ENCODE results near the gene TCP11. TPM values are rescaled to one million over a fixed set of nuclear protein-coding genes. Genes with fewer than 3 reads are reported as not detected.

TCP11 gene
- total RNA-seq, 2 experiments from 2014 or later = not detected

DNA sequence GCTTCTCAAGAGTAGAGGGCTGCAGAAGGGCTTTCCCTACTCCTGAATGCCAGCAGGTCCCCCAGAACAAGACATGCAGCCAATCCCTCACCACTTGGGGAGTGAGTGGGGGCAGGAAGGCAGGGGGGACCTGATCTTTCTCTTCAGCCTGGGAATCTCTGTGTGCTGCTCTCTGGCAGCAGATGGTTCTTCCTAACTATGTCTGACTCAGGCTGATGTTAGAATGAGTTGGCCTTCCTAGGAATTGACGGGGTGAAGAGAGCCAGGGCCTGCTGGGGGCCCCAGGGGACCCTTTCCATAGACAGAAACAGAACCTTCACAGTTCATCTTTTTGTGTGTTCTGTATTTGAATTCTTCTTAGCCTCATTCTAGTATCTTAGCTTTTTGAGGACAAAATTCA lies 29.0 kb upstream of the TCP11 start:
- intact Hi-C loops (cut with DNase I, micrococcal nuclease) = no loop called here
- Mint-ChIP-seq H3K4me3 (no peak overlapping the region), H3K27me3 (peaks cover 6% of the 10 kb centered on the region), H3K27ac (no peak overlapping the region), H3K36me3 (ENCODE audit: low read depth) (no peaks in the 10 kb centered on the region), H3K4me1 (peaks cover 8% of the 10 kb centered on the region), H3K9me3 (ENCODE audit: low read depth) (no peaks in the 10 kb centered on the region)
- ChIA-PET POLR2A (no interaction called here), CTCF (interaction anchor here (1.2 kb wide), 1 partner anchor 9 kb away, joined by 3 read pairs; no protein-coding TSS in a partner anchor)
- no peak for ATAC-seq
- DNase-seq = no peak

DNA sequence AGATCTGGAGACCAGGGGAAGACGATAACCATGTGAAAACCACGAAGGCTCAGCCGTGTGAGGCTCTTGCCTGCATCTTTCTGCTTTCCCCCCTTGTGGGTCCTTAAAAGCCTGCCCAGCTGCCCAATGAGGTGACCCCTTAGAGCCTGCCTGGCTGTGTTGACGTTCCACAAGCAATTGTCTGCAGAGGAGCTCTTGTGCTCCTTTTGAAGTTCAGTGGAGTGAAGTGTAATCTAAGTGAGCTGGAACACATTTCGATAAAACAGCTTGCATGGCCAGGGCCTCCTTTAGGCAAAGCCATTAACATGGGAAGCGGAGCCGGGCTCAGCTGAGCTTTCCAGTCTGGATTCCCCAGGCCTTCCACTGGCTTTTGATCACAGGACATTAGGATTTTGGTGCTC lies 27.3 kb upstream of the TCP11 start:
- intact Hi-C loops (cut with DNase I, micrococcal nuclease) = no loop called here
- no peaks in the 10 kb centered on the region for H3K36me3 Mint-ChIP-seq (ENCODE audit: low read depth)
- H3K4me1 Mint-ChIP-seq = peaks cover 6% of the 10 kb centered on the region
- peaks cover 12% of the 10 kb centered on the region for H3K27me3 Mint-ChIP-seq
- DNase-seq (no peak), ATAC-seq (no peak)
- POLR2A ChIA-PET = no interaction called here
- CTCF ChIA-PET = interaction anchor here (0.7 to 1.1 kb wide), 2 partner anchors 37 to 150 kb away, joined by 4 read pairs; no protein-coding TSS in a partner anchor
- H3K27ac Mint-ChIP-seq = no peak overlapping the region
- no peaks in the 10 kb centered on the region for H3K9me3 Mint-ChIP-seq (ENCODE audit: low read depth)
- no peak overlapping the region for H3K4me3 Mint-ChIP-seq

DNA sequence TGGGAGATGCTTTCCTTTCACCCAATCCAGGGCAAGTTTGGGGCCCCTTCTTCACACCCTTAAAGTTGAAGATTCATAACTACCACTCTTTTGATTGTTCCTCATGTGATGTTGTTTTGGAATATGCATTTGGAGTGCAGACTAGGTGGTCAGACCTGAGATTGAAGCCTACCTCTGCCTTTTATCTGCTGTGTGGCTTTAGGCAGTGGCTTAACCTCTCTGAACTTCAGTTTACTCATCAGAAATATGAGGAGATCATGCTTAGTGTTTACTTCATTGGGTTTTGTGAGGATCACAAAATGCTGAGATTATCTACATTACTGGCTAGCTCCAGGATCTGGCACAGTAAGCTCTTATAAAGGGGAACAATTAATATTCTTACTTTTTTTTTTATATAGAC lies 26.4 kb upstream of the TCP11 start:
- H3K4me3 Mint-ChIP-seq = no peak overlapping the region
- intact Hi-C loops (cut with DNase I, micrococcal nuclease) = no loop called here
- CTCF ChIA-PET = no interaction called here
- H3K27me3 Mint-ChIP-seq = peaks cover 16% of the 10 kb centered on the region
- peaks cover 3% of the 10 kb centered on the region for H3K4me1 Mint-ChIP-seq
- no peaks in the 10 kb centered on the region for H3K36me3 Mint-ChIP-seq (ENCODE audit: low read depth)
- POLR2A ChIA-PET = interaction anchor here (0.5 kb wide), 1 partner anchor 359 kb away, joined by 5 read pairs; no protein-coding TSS in a partner anchor
- DNase-seq (no peak), ATAC-seq (no peak)
- no peaks in the 10 kb centered on the region for H3K9me3 Mint-ChIP-seq (ENCODE audit: low read depth)
- no peak overlapping the region for H3K27ac Mint-ChIP-seq

DNA sequence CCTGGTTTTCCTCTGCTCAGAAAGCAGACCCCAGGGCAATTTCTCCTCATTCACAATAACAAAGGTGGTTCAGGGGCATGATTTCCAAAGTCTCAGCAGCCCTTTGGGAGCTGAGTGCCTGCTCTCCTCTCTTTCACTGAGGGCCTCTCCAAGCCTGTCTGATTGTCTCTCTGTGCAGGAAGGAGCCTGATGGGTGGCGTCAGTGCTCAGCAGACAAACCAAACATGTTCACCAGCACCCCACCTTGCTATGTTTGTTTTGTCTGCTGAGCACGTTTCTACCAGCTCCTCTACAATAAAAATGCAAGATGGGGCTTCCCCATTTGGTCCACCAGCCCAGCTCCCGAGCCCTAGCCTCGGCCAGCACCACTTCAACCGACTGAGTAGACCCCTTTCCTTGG lies 25.4 kb upstream of the TCP11 start:
- no peaks in the 10 kb centered on the region for H3K36me3 Mint-ChIP-seq (ENCODE audit: low read depth)

DNA sequence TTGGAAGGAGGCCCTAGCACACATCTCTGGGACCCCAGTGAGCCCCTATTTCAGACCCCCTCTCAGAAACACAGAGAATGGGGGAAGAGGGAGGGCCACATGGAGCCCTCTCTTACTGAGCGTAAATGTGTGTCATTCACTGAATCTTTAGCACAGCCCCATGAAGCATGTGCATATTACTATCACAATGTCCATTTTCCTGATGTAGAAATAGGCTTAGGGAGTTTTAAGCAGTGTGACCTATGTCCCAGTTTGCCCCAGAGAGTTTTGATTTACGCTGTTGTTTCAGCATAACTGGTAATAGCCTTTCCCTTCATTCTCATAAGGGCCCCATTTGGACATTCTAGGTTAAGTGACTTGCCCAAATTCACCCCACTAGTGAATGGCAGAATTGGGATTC lies 25.0 kb upstream of the TCP11 start:
- no peak for ATAC-seq
- Mint-ChIP-seq H3K36me3 (ENCODE audit: low read depth) (no peaks in the 10 kb centered on the region), H3K27me3 (peaks cover 18% of the 10 kb centered on the region), H3K9me3 (ENCODE audit: low read depth) (no peaks in the 10 kb centered on the region), H3K4me3 (no peak overlapping the region), H3K27ac (no peak overlapping the region), H3K4me1 (peaks cover 3% of the 10 kb centered on the region)
- no peak for DNase-seq
- ChIA-PET CTCF (interaction anchor here (0.9 kb wide), 1 partner anchor 44 kb away, joined by 3 read pairs; no protein-coding TSS in a partner anchor), POLR2A (no interaction called here)
- intact Hi-C loops (cut with DNase I, micrococcal nuclease) = no loop called here

More for the DNA sequence above, 25.4 kb upstream of the TCP11 start:
- ATAC-seq (no peak), DNase-seq (no peak)
- peaks cover 3% of the 10 kb centered on the region for H3K4me1 Mint-ChIP-seq
- H3K27ac Mint-ChIP-seq = no peak overlapping the region
- H3K9me3 Mint-ChIP-seq (ENCODE audit: low read depth) = no peaks in the 10 kb centered on the region
- no peak overlapping the region for H3K4me3 Mint-ChIP-seq
- peaks cover 16% of the 10 kb centered on the region for H3K27me3 Mint-ChIP-seq
- ChIA-PET CTCF (interaction anchor here (0.9 kb wide), 1 partner anchor 45 kb away, joined by 3 read pairs; no protein-coding TSS in a partner anchor), POLR2A (no interaction called here)
- intact Hi-C loops (cut with DNase I, micrococcal nuclease) = no loop called here

DNA sequence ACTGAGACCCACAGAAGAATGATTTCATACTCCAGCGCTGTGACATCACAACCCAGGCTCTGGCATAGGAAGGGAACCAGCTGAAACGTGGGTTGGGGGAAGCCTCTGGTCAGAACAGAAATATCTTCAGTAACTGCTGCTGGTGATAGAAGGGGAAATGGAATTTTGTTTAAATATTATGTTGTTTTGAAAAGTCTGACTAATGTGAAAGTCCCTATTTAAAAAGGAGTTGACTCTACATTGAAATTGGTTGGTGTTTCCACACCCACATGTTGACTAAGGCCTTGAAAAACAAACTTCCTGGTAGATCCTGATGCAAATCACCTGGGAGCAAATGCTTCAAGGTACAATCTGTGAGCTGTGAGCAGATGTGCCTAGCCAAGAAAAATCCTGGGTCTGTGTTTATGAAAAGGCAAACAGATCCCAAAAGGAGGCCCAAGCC lies 24.5 kb upstream of the TCP11 start:
- ATAC-seq (no peak), DNase-seq (no peak)
- intact Hi-C loops (cut with DNase I, micrococcal nuclease) = no loop called here
- POLR2A ChIA-PET = no interaction called here
- Mint-ChIP-seq H3K4me1 (peaks cover 2% of the 10 kb centered on the region), H3K9me3 (ENCODE audit: low read depth) (no peaks in the 10 kb centered on the region), H3K4me3 (no peak overlapping the region), H3K27me3 (peaks cover 18% of the 10 kb centered on the region), H3K27ac (no peak overlapping the region), H3K36me3 (ENCODE audit: low read depth) (no peaks in the 10 kb centered on the region)
- CTCF ChIA-PET = interaction anchor here (0.9 to 1.5 kb wide), 3 partner anchors 33 to 44 kb away, joined by 3 to 4 read pairs (median 3); no protein-coding TSS in a partner anchor

DNA sequence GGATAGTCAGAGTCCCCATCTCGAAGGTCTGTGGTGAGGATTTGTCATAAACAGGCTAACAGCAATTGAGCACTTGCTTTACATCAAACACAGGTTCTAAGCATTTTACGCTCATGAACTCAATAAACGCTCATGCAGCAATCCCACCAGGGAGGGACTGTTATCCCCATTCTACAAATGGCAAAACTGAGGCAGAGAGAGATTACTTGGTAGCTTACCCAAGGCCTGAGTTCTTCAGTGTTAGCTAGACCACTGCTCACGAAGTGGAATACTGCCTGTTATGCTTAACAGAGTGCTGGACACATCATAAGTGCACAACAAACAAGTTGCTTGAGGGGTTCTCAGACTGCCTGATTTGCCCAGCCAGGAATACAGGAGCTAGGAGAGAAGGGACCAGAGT lies 23.7 kb upstream of the TCP11 start:
- no peak overlapping the region for H3K4me3 Mint-ChIP-seq
- H3K27ac Mint-ChIP-seq = no peak overlapping the region
- DNase-seq (no peak), ATAC-seq (no peak)
- H3K4me1 Mint-ChIP-seq = no peaks in the 10 kb centered on the region
- CTCF ChIA-PET = interaction anchor here (0.6 to 1.5 kb wide), 3 partner anchors 34 to 808 kb away, joined by 3 to 6 read pairs (median 4); no protein-coding TSS in a partner anchor
- intact Hi-C loops (cut with DNase I, micrococcal nuclease) = no loop called here
- POLR2A ChIA-PET = no interaction called here
- H3K9me3 Mint-ChIP-seq (ENCODE audit: low read depth) = no peaks in the 10 kb centered on the region
- H3K36me3 Mint-ChIP-seq (ENCODE audit: low read depth) = no peaks in the 10 kb centered on the region
- peaks cover 17% of the 10 kb centered on the region for H3K27me3 Mint-ChIP-seq

DNA sequence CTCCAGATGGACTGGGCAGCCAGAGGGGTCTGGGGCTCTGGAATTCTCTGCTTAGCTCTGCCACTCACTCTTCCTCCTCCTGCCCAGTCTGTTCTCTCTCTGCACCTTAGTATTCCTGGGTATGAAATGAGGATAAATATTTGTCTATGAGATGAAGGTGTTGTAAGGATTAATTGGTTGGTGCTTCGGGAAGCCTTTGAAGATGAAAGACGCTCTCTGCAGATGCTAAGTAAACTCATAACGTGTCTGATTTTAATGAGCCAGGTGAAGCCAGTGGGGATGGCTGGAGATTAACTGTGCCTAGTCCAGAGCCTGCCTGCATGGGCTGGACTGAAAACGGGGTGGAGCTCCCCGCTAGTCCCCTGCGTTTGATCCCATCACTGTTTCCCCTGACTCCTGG lies 23.1 kb upstream of the TCP11 start:
- CTCF ChIA-PET = interaction anchor here (0.7 to 1.5 kb wide), 2 partner anchors 41 to 1049 kb away, joined by 4 to 6 read pairs; no protein-coding TSS in a partner anchor
- no peak for ATAC-seq
- Mint-ChIP-seq H3K27me3 (peaks cover 19% of the 10 kb centered on the region), H3K9me3 (ENCODE audit: low read depth) (no peaks in the 10 kb centered on the region), H3K27ac (no peak overlapping the region), H3K4me1 (no peaks in the 10 kb centered on the region), H3K36me3 (ENCODE audit: low read depth) (no peaks in the 10 kb centered on the region), H3K4me3 (no peak overlapping the region)
- intact Hi-C loops (cut with DNase I, micrococcal nuclease) = no loop called here
- no peak for DNase-seq
- POLR2A ChIA-PET = interaction anchor here (0.7 kb wide), 1 partner anchor 1656 kb away, joined by 4 read pairs; no protein-coding TSS in a partner anchor

DNA sequence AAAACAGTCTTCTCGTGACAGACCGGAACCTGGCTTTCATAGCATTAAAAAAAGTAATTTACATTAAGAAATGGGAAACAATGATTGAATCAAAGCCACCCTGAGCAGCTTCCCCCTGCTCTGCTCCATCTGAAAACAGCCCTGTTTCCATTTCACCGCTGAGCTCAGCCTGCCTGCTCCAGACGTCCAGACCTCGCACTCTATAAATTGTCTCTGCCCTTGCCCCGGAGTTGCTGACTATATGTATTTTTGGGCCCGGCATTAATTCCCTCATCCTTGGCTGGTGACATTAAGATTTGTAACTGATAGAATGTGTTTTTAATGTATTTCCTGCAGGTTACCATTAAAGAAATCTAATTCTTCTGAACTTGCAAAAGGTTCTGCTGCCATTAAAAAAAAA lies 22.7 kb upstream of the TCP11 start:
- H3K27me3 Mint-ChIP-seq = peaks cover 19% of the 10 kb centered on the region
- DNase-seq (no peak), ATAC-seq (no peak)
- no peak overlapping the region for H3K4me3 Mint-ChIP-seq
- intact Hi-C loops (cut with DNase I, micrococcal nuclease) = no loop called here
- H3K36me3 Mint-ChIP-seq (ENCODE audit: low read depth) = no peaks in the 10 kb centered on the region
- POLR2A ChIA-PET = interaction anchor here (0.7 kb wide), 1 partner anchor 1656 kb away, joined by 4 read pairs; no protein-coding TSS in a partner anchor
- no peaks in the 10 kb centered on the region for H3K4me1 Mint-ChIP-seq
- no peak overlapping the region for H3K27ac Mint-ChIP-seq
- CTCF ChIA-PET = interaction anchor here (0.7 kb wide), 1 partner anchor 1049 kb away, joined by 6 read pairs; no protein-coding TSS in a partner anchor
- no peaks in the 10 kb centered on the region for H3K9me3 Mint-ChIP-seq (ENCODE audit: low read depth)

DNA sequence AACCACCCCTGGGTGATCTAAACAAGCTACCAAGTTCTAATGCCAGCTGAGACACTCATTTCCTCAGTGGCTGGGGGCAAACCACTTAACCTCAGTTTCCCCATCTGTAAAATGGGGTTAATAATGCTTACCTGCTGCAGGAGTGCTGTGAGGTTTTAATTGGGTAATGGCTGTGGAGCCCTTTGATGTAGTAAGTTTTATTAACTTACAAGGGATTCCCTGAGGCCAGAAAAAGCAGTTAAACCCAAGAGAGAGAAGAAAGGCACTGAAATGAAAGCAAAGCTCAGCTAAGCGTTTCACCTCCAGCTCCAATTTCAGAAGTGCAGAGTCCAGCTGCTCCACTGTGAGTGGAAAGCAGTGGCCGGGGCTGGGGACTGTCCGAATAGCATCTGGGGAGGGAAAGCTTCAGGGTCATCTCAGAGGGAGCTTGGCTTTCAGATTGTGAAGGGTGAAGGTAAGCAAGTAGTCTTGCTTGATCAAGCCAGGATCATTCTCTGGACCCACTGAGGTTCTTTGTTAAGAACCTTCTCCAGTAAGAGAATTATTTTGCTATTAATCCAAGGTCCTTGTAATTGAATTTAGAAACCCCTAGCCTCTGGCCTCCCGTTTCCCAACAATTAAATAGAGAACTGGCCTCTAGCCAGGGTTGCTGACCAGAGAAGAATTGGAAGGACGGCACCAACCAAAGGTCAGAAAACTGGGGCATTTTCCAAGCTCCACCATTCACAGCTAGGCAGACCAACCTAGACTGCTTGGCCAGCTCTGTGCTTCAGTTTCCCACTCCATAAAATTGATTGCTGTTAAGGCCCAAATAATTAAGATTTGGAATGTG lies 20.9 kb upstream of the TCP11 start:
- ChIA-PET CTCF (interaction anchor here (0.5 to 1.3 kb wide), 5 partner anchors 22 to 96 kb away, joined by 3 to 8 read pairs (median 4); no protein-coding TSS in a partner anchor), POLR2A (interaction anchor here (0.7 kb wide), 1 partner anchor 447 kb away, joined by 3 read pairs; no protein-coding TSS in a partner anchor)
- DNase-seq = no peak
- Mint-ChIP-seq H3K4me3 (no peak overlapping the region), H3K36me3 (ENCODE audit: low read depth) (no peaks in the 10 kb centered on the region), H3K9me3 (ENCODE audit: low read depth) (no peaks in the 10 kb centered on the region), H3K27ac (no peak overlapping the region), H3K27me3 (peaks cover 16% of the 10 kb centered on the region), H3K4me1 (no peaks in the 10 kb centered on the region)
- intact Hi-C loops (cut with DNase I, micrococcal nuclease) = no loop called here
- ATAC-seq = no peak

DNA sequence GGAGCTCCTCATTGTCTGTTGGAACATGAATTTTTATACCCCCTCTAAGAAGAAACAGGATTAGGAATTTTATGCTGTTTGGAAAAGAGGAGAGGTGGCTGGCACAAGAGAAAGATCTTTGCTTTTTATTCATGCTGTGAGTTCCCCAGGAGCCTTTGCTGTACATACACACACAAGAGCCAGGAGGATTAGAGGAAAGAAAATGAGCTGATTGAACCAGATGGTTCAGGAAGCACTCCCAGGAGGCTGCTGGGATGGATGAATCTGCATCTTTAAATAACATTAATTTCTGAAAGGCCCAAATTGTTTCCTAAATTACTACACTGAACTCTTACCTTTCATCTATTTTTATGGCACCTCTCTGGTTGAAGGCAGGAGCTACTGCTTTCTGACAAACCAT lies 20.1 kb upstream of the TCP11 start:
- POLR2A ChIA-PET = interaction anchor here (0.7 kb wide), 1 partner anchor 447 kb away, joined by 3 read pairs; no protein-coding TSS in a partner anchor
- intact Hi-C loops (cut with DNase I, micrococcal nuclease) = no loop called here
- DNase-seq = no peak
- Mint-ChIP-seq H3K27me3 (peaks cover 16% of the 10 kb centered on the region), H3K36me3 (ENCODE audit: low read depth) (no peaks in the 10 kb centered on the region), H3K4me3 (no peak overlapping the region), H3K9me3 (ENCODE audit: low read depth) (no peaks in the 10 kb centered on the region), H3K4me1 (no peaks in the 10 kb centered on the region), H3K27ac (no peak overlapping the region)
- CTCF ChIA-PET = interaction anchor here (0.7 to 1.3 kb wide), 5 partner anchors 9 to 50 kb away, joined by 3 to 8 read pairs (median 4); no protein-coding TSS in a partner anchor
- ATAC-seq = no peak
